NCI-H345 (cell line): ENCODE data around the gene PRMT3.
"Not testable (repeated sequence)": the region's sequence is repeated elsewhere in the genome, so short reads cannot be mapped to it uniquely, and the experiment has no call there.

Source experiments
- DNase-seq: peaks from one replicate; lab custom pipeline; 2025; lab: John Stamatoyannopoulos, UW

Gene PRMT3

DNA sequence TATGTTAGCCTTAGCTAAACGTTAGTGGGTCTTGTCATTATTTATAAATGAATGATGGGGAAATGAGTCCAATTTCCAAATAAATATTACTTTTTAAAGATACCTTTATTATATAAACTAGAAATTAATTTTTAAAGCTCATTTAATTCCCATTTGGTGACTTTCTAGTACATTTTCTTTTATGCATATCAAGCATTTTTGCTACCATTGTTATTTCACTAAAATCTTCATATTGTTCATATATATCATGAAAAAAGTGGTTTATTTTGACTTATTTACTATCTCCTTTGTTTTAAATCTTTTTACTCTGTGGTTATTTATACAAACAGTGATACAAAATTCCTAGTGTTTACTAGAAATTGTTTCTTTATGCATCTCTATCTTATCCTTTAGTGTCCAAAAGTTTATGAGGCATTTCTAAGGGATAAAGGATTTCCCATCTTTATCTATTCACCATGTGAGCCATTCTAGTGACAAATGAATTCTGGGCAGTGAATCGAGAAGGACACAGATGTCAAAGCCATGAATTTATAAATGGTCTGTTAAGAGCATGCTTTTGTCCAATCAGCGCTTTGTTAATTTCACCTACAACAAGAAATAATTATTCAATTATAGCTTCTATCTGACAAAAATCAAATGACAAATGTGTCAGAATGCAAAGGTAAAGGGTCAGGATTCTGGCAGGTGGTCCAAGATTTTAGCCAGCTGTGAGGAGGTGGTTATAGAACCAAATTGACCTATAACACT, 70.6 kb downstream of the PRMT3 start:
- no peak for DNase-seq

- no peak for DNase-seq
Observed at GRCh38 chr11:20458905-20459632, 71.6 kb downstream of the PRMT3 start.

GRCh38 chr11:20459865-20460264, 72.3 kb downstream of the PRMT3 start:
- no peak for DNase-seq

- DNase-seq, result no peak
Observed at GRCh38 chr11:20464518-20464917, 77.0 kb downstream of the PRMT3 start.

GRCh38 chr11:20467487-20468185, 80.1 kb downstream of the PRMT3 start:
- no peak for DNase-seq

- DNase-seq, result no peak
Observed at GRCh38 chr11:20470348-20470747, 82.8 kb downstream of the PRMT3 start.

- DNase-seq, result not testable (repeated sequence)
Observed at GRCh38 chr11:20471929-20472328, 84.4 kb downstream of the PRMT3 start.

DNA sequence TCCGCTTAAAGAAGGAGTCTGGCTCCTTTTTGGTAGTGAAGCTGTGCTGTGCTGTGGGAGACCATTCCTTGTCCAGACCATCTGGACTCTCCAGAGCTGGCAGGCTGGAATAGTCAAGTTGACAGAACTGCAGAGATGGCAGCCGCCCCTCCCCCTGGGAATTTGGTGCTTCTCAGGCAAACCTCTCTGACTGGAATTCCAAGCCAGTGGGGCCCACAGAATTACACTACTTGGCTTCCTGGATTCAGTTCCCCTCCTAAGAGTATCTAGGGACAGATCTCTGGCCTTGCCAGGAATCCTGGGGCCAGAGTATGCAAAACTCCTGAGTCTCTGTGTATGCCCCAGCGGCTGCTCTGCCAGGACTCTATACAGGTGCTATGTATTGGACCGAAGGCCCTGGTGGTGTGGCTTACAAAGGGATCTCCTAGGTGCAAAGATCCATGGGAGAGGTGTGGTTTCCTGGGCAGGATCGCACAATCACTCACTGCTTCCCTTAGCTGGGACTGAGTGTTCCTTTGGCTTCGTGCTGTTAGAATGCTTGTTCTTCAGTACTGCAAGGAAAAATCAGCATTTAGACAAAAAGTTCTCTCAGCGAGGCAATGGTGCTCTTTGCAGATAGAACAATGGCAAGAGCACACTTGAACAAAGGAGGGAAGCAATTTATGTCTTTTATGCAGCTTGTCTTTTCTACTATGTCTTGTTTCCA, 86.8 kb downstream of the PRMT3 start:
- no peak for DNase-seq

DNA sequence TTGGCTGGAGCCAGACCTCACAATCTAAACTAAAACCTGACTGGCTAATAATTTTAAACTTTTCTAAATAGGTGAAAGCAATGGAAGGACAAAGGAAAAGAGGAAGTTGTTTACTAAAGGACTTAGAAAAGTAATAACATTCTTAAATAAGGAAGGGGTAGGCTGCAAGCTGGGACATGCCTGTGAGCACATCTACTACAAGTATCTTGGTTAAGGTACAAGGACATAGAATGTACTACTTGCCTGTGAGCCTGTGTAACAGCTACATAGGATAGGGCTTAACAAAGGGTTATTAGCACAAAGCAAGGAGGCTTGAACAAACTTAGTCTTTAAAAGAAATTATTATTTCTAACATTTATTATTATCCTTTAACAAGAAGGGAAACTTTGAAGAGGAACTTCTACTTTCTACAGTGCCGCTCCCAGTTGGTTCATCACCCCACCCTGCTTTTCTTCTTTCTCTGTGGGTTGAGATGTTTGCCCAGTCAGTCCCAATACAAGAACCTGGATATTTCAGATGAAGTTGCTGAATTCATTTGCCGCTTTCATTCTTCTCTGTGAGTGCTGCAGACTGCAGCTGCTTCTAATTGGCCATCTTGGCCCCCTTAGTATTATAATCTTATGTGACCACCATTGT, 87.5 kb downstream of the PRMT3 start:
- DNase-seq, result no peak

DNA sequence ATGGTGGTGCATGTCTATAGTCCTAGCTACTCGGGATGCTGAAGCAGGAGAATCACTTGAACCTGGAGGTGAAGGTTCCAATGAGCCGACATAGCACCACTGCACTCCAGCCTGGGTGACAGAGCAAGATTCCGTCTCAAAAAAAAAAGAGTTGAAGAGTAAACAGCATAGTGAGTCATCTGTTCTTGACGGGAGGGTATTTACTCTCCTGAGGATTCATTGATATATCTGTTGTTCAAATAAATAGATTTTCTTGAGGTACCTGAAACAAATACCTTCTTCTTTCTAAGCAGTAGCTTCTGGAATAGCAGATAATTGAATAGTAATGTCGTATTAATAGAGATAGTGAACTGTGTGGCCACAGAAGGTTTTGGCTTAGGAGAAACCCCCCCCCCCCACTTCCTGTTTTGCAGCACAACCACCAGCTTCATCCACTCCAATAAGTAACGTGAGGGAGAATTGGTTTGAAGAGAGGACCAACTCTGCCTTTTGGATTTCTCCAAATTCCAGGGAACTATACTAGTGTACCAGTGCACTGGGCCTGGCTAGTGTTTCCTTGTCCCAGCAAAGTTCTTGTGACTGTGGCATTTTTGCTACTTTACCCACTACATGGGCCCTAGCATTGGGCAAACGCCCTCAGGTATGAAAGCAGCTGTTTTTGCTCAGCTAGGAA, 90.0 kb downstream of the PRMT3 start:
- no peak for DNase-seq

DNA sequence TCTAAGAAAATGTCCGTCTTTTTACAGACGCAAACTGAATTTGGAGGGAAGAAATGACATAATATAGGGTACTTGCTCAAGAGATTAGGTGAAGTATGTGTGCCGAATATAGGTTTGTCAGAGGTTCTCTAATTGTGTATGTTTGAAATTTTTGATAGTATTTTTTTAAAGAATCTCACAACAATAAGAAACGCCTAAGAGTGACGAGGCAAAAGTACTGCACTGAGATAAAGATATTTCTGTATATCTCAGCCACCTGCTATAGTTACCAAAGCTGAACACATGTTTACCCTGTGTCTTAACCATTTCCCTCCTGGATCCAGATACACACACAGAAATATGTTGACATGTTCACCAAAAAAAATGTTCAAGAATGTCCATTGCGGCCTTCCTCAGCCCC, 92.0 kb downstream of the PRMT3 start:
- DNase-seq, result no peak

- DNase-seq, result no peak
Observed at GRCh38 chr11:20483931-20484330, 96.4 kb downstream of the PRMT3 start.

- not testable (repeated sequence) for DNase-seq
Observed at GRCh38 chr11:20484416-20484815, 96.9 kb downstream of the PRMT3 start.

DNA sequence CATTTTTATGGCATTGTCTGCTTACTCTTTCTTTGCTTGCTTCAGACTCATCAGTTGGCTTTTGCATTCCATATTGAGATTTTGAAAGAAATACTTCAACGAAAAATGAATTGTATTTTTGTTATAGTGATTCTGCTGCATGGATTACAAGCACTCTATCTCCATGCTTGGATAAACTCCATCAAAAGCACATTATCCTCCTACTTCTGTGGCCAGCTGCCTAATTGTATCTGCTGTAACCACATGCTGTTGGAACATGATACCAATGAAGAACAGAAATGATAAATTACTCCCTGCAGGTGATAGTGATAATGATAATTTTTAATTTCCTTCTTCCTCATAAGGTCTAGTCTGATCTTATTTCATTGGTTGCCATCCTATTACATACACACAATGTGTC, 100.8 kb downstream of the PRMT3 start:
- DNase-seq, result peak; percentile 90

DNA sequence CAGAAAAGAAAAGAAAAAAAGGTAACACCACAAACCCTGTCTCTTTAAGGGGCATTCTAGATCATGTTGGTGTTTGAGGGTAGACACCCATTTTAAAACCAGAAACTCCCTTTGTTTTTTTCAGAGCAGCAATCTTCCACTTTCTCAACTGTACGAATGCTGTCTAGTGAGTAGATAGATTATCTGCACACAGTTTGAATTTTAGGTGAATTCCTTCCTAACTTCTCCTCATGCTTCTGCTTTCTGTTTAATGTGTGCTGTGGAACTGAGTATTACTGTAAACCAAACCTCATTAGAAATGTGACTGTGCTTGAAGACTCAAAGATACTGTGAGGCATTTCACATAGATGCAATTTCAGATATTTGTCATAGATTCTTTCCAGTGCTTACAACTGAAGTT, 102.4 kb downstream of the PRMT3 start:
- no peak for DNase-seq

GRCh38 chr11:20493340-20493739, 105.8 kb downstream of the PRMT3 start:
- no peak for DNase-seq

GRCh38 chr11:20497124-20497792, 109.7 kb downstream of the PRMT3 start:
- DNase-seq, result no peak

GRCh38 chr11:20501252-20501651, 113.7 kb downstream of the PRMT3 start:
- no peak for DNase-seq

- no peak for DNase-seq
Observed at GRCh38 chr11:20501971-20502370, 114.5 kb downstream of the PRMT3 start.

DNA sequence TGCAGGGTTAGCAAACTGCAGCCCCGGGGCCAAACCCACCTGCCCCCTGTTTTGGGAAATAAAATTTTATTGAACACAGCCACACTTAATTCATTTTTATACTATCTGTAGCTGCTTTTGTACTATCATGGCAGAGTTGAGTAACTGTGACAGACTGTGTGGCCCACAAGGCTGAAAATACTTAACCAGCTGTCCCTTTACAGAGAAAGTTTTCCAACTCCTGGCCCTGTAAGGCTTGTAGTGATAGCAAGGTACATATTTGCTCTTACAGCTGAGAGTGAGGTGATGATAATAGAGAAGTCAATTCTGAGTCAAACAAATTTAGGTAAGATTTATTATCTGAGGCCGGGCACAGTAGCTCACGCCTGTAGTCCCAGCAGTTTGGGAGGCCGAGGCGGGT, 124.5 kb downstream of the PRMT3 start:
- DNase-seq, result no peak

DNA sequence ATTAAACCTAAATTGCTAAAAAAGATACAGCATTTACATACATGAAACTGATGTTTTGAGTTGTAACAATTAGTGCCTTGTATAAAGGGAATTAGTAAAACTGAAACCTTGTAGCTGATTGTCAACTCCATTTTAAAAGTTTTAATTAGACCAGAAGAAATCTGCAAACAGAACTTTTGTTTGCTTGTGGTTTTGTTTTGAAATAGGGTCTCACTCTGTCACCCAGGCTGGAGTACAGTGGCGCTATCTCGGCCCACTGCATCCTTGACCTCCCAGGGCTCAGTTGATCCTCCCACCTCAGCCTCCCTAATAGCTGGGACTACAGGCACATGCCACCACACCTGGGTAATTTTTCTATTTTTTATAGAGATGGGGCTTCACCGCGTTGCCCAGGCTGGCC, 125.4 kb downstream of the PRMT3 start:
- DNase-seq, result no peak
